HL-60 (cell line): ENCODE results near the gene CT47A1.
"Not testable (repeated sequence)": the region's sequence is repeated elsewhere in the genome, so short reads cannot be mapped to it uniquely, and the experiment has no call there.

Experiments
- DNase-seq, 2 experiments: peaks; one replicate each; pipeline ENCODE4 v3.0.0-alpha.2; 2010 to 2020; ENCODE audit warnings: low read depth in 1 of 2, low spot score in 1 of 2
- H3K27ac ChIP-seq: fragments of 250-450 bp; sonication (Bioruptor Pico); replicated peaks from 2 replicates; pipeline ENCODE4 v1.5.1; 2020; ENCODE audit warnings: mild to moderate bottlenecking, moderate library complexity
- H3K27me3 ChIP-seq: fragments of 250-450 bp; sonication (Bioruptor Pico); 2 replicates; pipeline ENCODE4 v1.5.1; 2021; ENCODE audit warnings: mild to moderate bottlenecking, moderate library complexity; ENCODE audit not compliant: insufficient read depth, poor library complexity, severe bottlenecking
- H3K4me3 ChIP-seq: replicated peaks from 2 replicates; pipeline ENCODE4 v1.5.1; 2011; ENCODE audit warnings: mild to moderate bottlenecking, control low read depth, low read length; ENCODE audit not compliant: insufficient read depth
- CTCF ChIP-seq: IDR thresholded peaks from one replicate; pipeline ENCODE4 v1.5.1; 2011; ENCODE audit warnings: low read length, control low read depth, inconsistent platforms; ENCODE audit not compliant: insufficient read depth
- GABPA ChIP-seq: IDR thresholded peaks from 2 replicates; pipeline ENCODE4 v1.6.1; 2012; ENCODE audit warnings: low read depth
- POLR2AphosphoS5 ChIP-seq: IDR thresholded peaks from 2 replicates; pipeline ENCODE4 v1.6.1; 2012; ENCODE audit warnings: low read depth
- REST ChIP-seq: IDR thresholded peaks from 2 replicates; pipeline ENCODE4 v1.6.1; 2012; ENCODE audit warnings: low read depth; ENCODE audit not compliant: insufficient replicate concordance
- SPI1 ChIP-seq: IDR thresholded peaks from 2 replicates; pipeline ENCODE4 v1.6.1; 2012; ENCODE audit warnings: low read depth, mild to moderate bottlenecking, borderline replicate concordance

The CT47A1 gene

DNA sequence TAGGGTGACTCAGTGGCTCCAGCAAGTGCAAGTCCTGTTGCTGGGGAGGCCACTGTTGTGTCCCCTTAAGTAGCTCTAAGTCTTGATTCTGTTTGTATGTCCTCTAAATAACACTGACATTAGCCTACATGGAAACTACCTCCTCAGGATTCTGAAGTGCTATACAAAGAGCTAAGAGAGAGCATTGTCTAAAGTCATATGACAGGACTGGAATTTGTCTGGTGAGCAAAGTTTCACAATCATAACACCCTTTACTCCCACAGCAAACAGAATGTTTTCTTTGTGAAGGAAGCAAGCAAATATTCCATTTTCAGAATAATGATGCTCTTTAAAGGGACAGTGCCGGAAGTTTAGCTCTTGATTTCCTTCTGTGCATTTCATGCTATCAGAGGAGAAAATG, 23.4 kb upstream of the CT47A1 start:
- no peaks in the 10 kb centered on the region for H3K27me3 ChIP-seq
- no peak for DNase-seq
- no peak overlapping the region for H3K27ac ChIP-seq
- no peak overlapping the region for H3K4me3 ChIP-seq
- TF ChIP-seq GABPA (no peak), SPI1 (no peak), REST (no peak), CTCF (no peak), POLR2AphosphoS5 (no peak)

DNA sequence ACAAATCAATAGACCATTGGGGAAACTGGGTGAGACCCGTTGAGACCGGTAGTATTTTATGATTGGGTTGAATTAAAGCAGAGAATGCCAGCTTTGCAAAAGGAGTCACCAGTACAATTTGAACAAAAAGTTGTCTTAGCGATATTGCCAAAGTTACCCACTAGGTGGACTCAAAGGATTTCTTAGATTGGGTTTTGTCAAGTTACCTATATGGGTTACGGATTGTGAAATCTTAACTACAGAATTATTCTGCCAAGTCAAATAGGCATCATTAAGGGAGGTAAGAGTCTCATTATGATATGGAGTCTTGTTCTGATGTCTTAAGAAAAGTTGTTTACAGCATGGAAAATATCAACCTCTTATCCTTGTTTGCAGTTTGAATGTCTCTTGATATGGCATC, 15.0 kb upstream of the CT47A1 start:
- Histone ChIP-seq H3K27ac (no peak overlapping the region), H3K27me3 (no peaks in the 10 kb centered on the region), H3K4me3 (no peak overlapping the region)
- DNase-seq: no peak
- no peak for TF ChIP-seq POLR2AphosphoS5

- no peak overlapping the region for H3K27ac ChIP-seq
- TF ChIP-seq GABPA (no peak), REST (no peak), CTCF (no peak), POLR2AphosphoS5 (no peak), SPI1 (no peak)
- DNase-seq: no peak
- no peaks in the 10 kb centered on the region for H3K27me3 ChIP-seq
- no peak overlapping the region for H3K4me3 ChIP-seq
Measured at GRCh38 chrX:120999413-120999812, 13.9 kb upstream of the CT47A1 start.

DNA sequence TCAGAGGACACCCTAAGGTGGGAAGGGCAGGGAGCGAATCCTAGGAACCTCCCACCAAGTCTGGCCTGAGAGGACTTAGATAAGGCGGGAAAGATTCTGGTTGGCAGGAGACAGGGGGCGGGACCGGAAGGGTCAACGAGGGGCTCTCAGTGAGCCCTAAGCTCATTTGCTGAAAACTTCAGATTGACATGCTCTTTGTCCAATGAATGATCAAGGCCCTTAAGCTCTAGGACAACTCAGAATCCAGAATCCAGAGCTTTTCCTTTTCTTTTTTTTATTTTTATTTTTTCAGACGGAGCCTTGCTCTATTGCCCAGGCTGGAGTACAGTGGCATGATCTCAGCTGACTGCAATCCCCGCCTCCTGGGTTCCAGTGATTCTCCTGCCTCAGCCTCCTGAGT, 29.1 kb downstream of the CT47A1 start, which contains the start of gene CT47A7:
Gene CT47A7, minus strand, starts transcription at position 101 of the 400 bp plus-strand sequence. CDS start 255 bp downstream, outside the sequence.
- H3K27ac ChIP-seq, H3K27me3 ChIP-seq, H3K4me3 ChIP-seq, DNase-seq: not testable (repeated sequence)
